Breast epithelium (tissue), 4 donors: ENCODE data around the gene GNB5. TPM values are rescaled to one million over a fixed set of nuclear protein-coding genes. Genes with fewer than 3 reads are reported as not detected.
"Not testable (repeated sequence)": the region's sequence is repeated elsewhere in the genome, so short reads cannot be mapped to it uniquely, and the experiment has no call there.

Experiments used
- DNase-seq, 2 donors: peaks; one replicate each; pipeline ENCODE4 v3.0.0-alpha.2; 2019; ENCODE audit warnings: low spot score in 2 of 2
- H3K27ac ChIP-seq, 2 donors: fragments of 200-600 bp; sonication (generic) in 1 of 2; one replicate each; pipeline ENCODE4 v1.5.1; 2016 to 2019; ENCODE audit warnings: mild to moderate bottlenecking in 1 of 2
- H3K27me3 ChIP-seq, 2 donors: fragments of 200-600 bp; sonication (generic) in 1 of 2; one replicate each; pipeline versions ENCODE4 v1.5.1 to v1.6.0; 2017 to 2019; ENCODE audit warnings: control low read depth in 1 of 2, mild to moderate bottlenecking in 1 of 2
- H3K36me3 ChIP-seq: fragments of 200-600 bp; one replicate; pipeline ENCODE4 v1.5.1; 2019
- H3K4me1 ChIP-seq, 2 donors: fragments of 200-600 bp; sonication (generic); one replicate each; pipeline ENCODE4 v1.5.1; 2016 to 2019; ENCODE audit warnings: control low read depth in 1 of 2
- H3K4me3 ChIP-seq, 3 donors: fragments of 200-600 bp; sonication (generic); 1 replicate in 2 of 3; 2 replicates in 1 of 3; pipeline ENCODE4 v1.5.1; 2016 to 2019; ENCODE audit warnings: mild to moderate bottlenecking in 3 of 3, moderate library complexity in 2 of 3
- H3K9me3 ChIP-seq, 2 donors: fragments of 200-600 bp; sonication (generic) in 1 of 2; one replicate each; pipeline ENCODE4 v1.5.1; 2016 to 2019; ENCODE audit warnings: control low read depth in 1 of 2
- POLR2A ChIP-seq: fragments of 450-650 bp; IDR thresholded peaks from one replicate; pipeline ENCODE4 v1.6.1; 2016; ENCODE audit warnings: antibody characterized with exemption, mild to moderate bottlenecking, moderate library complexity
- POLR2AphosphoS5 ChIP-seq, 3 donors: sonication (generic); formaldehyde crosslinking; IDR thresholded peaks; one replicate each; pipeline ENCODE4 v1.6.1; 2017; ENCODE audit warnings: antibody characterized with exemption in 3 of 3
- intact Hi-C: fragments of 100-400 bp; cut with DNase I; formaldehyde crosslinking; loops from one replicate; pipeline ENCODE4 v1.15.1; 2023; ENCODE audit warnings: low total_unique reads
- total RNA-seq, 3 donors: library from RNA; depleted of rRNA; stranded (reverse); fragments of >200 nt; gene quantifications; one replicate each; pipeline ENCODE4 v1.1.0, GENCODE V29; 2016
- TF ChIP-seq, protein P1 (sequence below), 3 donors: fragments of 450-650 bp; IDR thresholded peaks; one replicate each; pipeline ENCODE4 v1.5.1; 2016 to 2017; ENCODE audit warnings: antibody characterized with exemption in 3 of 3, mild to moderate bottlenecking in 3 of 3, moderate library complexity in 3 of 3

The GNB5 gene
- total RNA-seq, 3 donors from 2014 or later: 18.9 to 43.9 (median 43.9) TPM

DNA sequence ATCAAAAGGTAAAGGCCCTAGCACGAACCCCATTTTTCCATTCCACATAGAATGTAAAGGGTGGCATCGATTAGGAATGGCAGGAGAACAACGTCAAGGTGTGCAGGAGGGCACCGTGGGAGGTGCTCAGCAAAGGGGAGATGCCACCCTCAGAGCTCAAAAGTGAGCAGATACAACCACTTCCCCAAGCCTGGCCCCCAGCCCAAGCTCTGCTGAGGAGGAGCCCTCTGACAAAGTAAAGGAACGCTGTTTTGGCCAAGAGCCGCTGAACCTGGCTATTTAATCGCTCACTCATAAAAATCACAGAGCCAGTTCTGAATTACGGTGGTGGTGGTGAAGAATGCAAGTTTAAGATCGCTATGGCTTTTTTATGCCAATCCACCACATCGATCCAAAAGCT lies 12.4 kb downstream of the GNB5 start:
- Histone ChIP-seq H3K4me1 (peaks cover 3 to 5% of the 10 kb centered on the region in 2 donors), H3K27me3 (no peaks in the 10 kb centered on the region), H3K4me3 (peak overlapping the region; percentile 75 to 96 (median 79)), H3K9me3 (no peaks in the 10 kb centered on the region), H3K27ac (peak overlapping the region; percentile 97 to 100), H3K36me3 (no peaks in the 10 kb centered on the region)
- intact Hi-C loops: no loop called here
- TF ChIP-seq, protein P1, sequence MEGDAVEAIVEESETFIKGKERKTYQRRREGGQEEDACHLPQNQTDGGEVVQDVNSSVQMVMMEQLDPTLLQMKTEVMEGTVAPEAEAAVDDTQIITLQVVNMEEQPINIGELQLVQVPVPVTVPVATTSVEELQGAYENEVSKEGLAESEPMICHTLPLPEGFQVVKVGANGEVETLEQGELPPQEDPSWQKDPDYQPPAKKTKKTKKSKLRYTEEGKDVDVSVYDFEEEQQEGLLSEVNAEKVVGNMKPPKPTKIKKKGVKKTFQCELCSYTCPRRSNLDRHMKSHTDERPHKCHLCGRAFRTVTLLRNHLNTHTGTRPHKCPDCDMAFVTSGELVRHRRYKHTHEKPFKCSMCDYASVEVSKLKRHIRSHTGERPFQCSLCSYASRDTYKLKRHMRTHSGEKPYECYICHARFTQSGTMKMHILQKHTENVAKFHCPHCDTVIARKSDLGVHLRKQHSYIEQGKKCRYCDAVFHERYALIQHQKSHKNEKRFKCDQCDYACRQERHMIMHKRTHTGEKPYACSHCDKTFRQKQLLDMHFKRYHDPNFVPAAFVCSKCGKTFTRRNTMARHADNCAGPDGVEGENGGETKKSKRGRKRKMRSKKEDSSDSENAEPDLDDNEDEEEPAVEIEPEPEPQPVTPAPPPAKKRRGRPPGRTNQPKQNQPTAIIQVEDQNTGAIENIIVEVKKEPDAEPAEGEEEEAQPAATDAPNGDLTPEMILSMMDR (IDR thresholded peaks at IDR 0.05): no peak
- TF ChIP-seq POLR2AphosphoS5 (IDR thresholded peaks at IDR 0.05) (no peak), POLR2A (no peak)
- peak in 1 of 2 donors; percentile 36 for DNase-seq

DNA sequence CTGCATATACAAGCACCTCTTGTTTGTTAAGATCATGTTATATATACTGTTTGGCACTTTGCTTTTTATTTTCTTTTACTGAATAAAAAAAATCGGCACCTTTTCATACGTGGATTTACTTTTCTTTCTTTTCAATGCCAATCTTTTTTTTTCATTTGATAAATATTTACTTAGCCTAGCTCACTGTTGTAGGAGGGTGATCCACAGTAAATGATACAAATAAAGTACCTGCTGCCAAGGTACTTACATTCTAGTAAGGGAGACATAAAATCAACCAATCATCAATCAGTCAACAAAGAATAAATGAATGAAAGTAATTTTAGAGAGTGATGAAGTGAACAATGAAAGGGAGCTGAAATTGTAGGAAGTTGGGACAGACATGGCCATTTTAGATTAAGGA lies 18.3 kb downstream of the GNB5 start:
- TF ChIP-seq POLR2A (no peak), POLR2AphosphoS5 (IDR thresholded peaks at IDR 0.05) (no peak)
- TF ChIP-seq, protein P1 (IDR thresholded peaks at IDR 0.05): no peak
- Histone ChIP-seq H3K4me3 (no peak overlapping the region), H3K27ac (no peak overlapping the region), H3K4me1 (no peaks in the 10 kb centered on the region), H3K9me3 (no peaks in the 10 kb centered on the region), H3K27me3 (no peaks in the 10 kb centered on the region), H3K36me3 (no peaks in the 10 kb centered on the region)
- no peak for DNase-seq
- intact Hi-C loops: no loop called here

DNA sequence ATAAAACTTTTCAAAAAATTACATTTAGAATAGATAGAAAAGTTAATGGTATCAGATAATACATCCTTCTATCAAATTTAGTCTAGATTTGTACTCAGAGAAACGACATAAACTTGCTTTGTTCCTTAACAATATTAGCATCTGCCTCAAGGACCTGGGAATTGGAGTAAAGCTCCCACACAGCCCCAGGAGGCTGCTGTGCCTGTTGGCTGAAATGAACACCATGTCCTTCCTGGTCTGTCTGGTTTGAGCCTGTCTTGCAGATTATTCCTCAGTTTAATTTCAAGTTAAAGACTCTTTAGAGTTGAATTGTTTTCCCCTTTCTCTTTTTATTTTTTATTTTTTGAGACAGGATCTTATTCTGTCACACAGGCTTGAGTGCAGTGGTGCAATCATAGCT lies 19.4 kb downstream of the GNB5 start:
- no peak overlapping the region for H3K27ac ChIP-seq
- no peaks in the 10 kb centered on the region for H3K36me3 ChIP-seq
- no peak overlapping the region for H3K4me3 ChIP-seq
- H3K9me3 ChIP-seq: no peaks in the 10 kb centered on the region
- intact Hi-C loops: loop anchor here (1.0 kb wide), 1 partner anchor 13 kb away; no protein-coding TSS in a partner anchor
- H3K4me1 ChIP-seq: no peaks in the 10 kb centered on the region
- TF ChIP-seq POLR2A: no peak
- TF ChIP-seq, protein P1 (IDR thresholded peaks at IDR 0.05): no peak
- TF ChIP-seq POLR2AphosphoS5 (IDR thresholded peaks at IDR 0.05): no peak
- no peaks in the 10 kb centered on the region for H3K27me3 ChIP-seq
- DNase-seq: no peak

DNA sequence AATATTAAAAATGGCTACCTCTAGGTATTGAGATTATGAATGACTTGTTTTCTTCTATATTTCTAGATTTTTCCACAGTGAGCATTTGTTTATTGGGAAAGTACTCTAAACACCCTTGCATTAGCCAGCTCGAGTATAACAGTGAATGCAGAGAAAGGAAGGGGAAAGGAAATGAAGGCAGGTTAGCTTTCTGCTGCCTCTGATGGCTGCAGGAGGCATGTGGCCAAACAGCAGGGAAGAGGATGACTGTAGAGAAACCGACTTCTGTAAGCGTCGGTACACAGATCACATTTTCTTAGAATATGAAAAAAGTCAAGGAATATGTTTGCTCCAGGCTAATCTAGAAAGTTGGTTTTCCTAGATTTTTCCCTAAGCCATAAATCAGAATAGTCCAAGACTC lies 19.8 kb downstream of the GNB5 start:
- TF ChIP-seq POLR2A (no peak), POLR2AphosphoS5 (IDR thresholded peaks at IDR 0.05) (no peak)
- TF ChIP-seq, protein P1 (IDR thresholded peaks at IDR 0.05): no peak
- H3K36me3 ChIP-seq: no peaks in the 10 kb centered on the region
- H3K27ac ChIP-seq: no peak overlapping the region
- H3K4me1 ChIP-seq: no peaks in the 10 kb centered on the region
- intact Hi-C loops: loop anchor here (1.0 kb wide), 1 partner anchor 14 kb away; no protein-coding TSS in a partner anchor
- DNase-seq: no peak
- H3K4me3 ChIP-seq: no peak overlapping the region
- no peaks in the 10 kb centered on the region for H3K9me3 ChIP-seq
- H3K27me3 ChIP-seq: no peaks in the 10 kb centered on the region

DNA sequence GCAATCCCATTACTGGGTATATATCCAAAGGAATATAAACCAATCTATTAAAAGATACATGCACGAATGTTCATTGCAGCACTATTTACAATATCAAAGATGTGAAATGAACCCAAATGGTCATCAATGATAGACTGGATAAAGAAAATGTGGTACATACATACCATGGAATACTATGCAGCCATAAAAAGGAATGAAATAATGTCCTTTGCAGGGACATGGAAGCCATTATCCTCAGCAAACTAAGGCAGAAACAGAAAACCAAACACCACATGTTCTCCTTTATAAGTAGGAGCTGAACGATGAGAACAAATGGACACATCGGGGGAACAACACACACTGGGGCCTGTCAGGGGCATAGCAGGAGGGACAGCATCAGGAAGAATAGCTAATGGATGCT lies 21.0 kb downstream of the GNB5 start:
- H3K27ac ChIP-seq, DNase-seq, H3K4me3 ChIP-seq, intact Hi-C loops, H3K36me3 ChIP-seq, H3K4me1 ChIP-seq, H3K9me3 ChIP-seq, H3K27me3 ChIP-seq: not testable (repeated sequence)

DNA sequence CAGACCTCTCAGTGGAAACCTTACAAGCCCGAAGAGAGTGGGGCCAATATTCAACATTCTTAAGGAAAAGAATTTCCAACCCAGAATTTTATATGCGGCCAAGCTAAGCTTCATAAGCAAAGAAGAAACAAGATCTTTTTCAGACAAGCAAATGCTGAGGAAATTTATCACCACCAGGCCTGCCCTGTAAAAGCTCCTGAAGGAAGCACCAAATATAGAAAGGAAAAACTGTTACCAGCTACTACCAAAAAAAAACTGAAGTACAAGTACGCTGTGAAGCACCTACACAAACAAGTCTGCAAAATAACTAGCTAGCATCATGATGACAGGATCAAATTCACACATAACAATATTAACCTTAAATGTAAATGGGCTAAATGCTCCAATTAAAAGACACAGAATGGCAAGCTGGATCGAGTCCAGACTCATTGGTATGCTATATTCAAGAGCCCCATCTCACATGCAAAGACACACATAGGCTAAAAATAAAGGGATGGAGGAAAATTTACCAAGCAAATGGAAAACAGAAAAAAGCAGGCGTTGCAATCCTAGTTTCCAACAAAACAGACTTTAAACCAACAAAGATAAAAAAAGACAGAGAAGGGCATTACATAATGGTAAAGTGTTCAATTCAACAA lies 25.6 kb downstream of the GNB5 start:
- H3K4me1 ChIP-seq, DNase-seq, H3K4me3 ChIP-seq, H3K27ac ChIP-seq, H3K9me3 ChIP-seq, intact Hi-C loops, H3K27me3 ChIP-seq, H3K36me3 ChIP-seq: not testable (repeated sequence)
